Lung (tissue), 12 donors: ENCODE results near the gene EDN2. TPM values are rescaled to one million over a fixed set of nuclear protein-coding genes. Genes with fewer than 3 reads are reported as not detected.

Experiments
- ATAC-seq: fragments of 200-7000 bp; cut with Tn5 transposase; one replicate; pipeline ENCODE4 v1.9.1; 2020; ENCODE audit warnings: moderate number of reproducible peaks; ENCODE audit not compliant: insufficient read depth, low FRiP score
- DNase-seq, 3 donors: peaks; one replicate each; pipeline ENCODE4 v3.0.0-alpha.2; 2013 to 2017
- H3K27ac ChIP-seq, 2 donors: one replicate each; pipeline ENCODE4 v1.5.1; 2013; ENCODE audit warnings: mild to moderate bottlenecking in 2 of 2, moderate library complexity in 2 of 2, control low read depth in 1 of 2, inconsistent platforms in 1 of 2, low read depth in 1 of 2, low read length in 1 of 2
- H3K27me3 ChIP-seq, 3 donors: one replicate each; pipeline ENCODE4 v1.5.1; 2013; ENCODE audit warnings: low read length in 2 of 3; ENCODE audit not compliant: control insufficient read depth in 3 of 3, insufficient read depth in 3 of 3
- H3K36me3 ChIP-seq, 4 donors: one replicate each; pipeline ENCODE4 v1.5.1; 2013; ENCODE audit warnings: low read length in 4 of 4, mild to moderate bottlenecking in 1 of 4, moderate library complexity in 1 of 4; ENCODE audit not compliant: control insufficient read depth in 4 of 4, insufficient read depth in 4 of 4
- H3K4me1 ChIP-seq, 5 donors: one replicate each; pipeline ENCODE4 v1.5.1; 2013; ENCODE audit warnings: low read length in 5 of 5, mild to moderate bottlenecking in 2 of 5, moderate library complexity in 1 of 5; ENCODE audit not compliant: control insufficient read depth in 5 of 5, insufficient read depth in 5 of 5
- H3K4me3 ChIP-seq: one replicate; pipeline ENCODE4 v1.5.1; 2013; ENCODE audit warnings: mild to moderate bottlenecking, control low read depth, moderate library complexity
- H3K9ac ChIP-seq, 2 donors: one replicate each; pipeline ENCODE4 v1.5.1; 2013; ENCODE audit warnings: low read length in 2 of 2, control low read depth in 1 of 2; ENCODE audit not compliant: insufficient read depth in 1 of 2
- H3K9me3 ChIP-seq, 4 donors: one replicate each; pipeline ENCODE4 v1.5.1; 2013; ENCODE audit warnings: low read length in 3 of 4, mild to moderate bottlenecking in 1 of 4, moderate library complexity in 1 of 4; ENCODE audit not compliant: control insufficient read depth in 4 of 4, insufficient read depth in 3 of 4
- CTCF ChIP-seq: IDR thresholded peaks from 2 replicates; pipeline ENCODE4 v1.5.1; 2012; ENCODE audit warnings: mild to moderate bottlenecking; ENCODE audit errors: control extremely low read depth, extremely low read depth
- WGBS, 2 donors: extraction: QIAGEN DNeasy Blood & Tissue Kit; methylation state at CpG; one replicate each; pipeline ENCODE4 v1.1.7; 2013; 5-methylcytosine and 5-hydroxymethylcytosine counted together
- polyA plus RNA-seq, 2 donors: library from polyadenylated mRNA; stranded (reverse); fragments of 200-250 nt; gene quantifications; one replicate each; pipeline ENCODE4 v1.2.1, GENCODE V29; 2013
- total RNA-seq, 2 donors: library from RNA; depleted of rRNA in 1 of 2; stranded (reverse); fragments of >200 nt in 1 of 2; gene quantifications; one replicate each; pipeline ENCODE4 v1.2.1, GENCODE V29; 2014 to 2021
- donor health status: control.
- donor health status: control.
- donor health status: Bipolar disorder and iron deficiency.
- donor health status: healthy.
- donor health status: DM: yes; HTN: yes; CAD: no.

EDN2 gene
- total and polyA plus RNA-seq, 4 donors = 0.85 to 15.2 (median 2.4) TPM

DNA sequence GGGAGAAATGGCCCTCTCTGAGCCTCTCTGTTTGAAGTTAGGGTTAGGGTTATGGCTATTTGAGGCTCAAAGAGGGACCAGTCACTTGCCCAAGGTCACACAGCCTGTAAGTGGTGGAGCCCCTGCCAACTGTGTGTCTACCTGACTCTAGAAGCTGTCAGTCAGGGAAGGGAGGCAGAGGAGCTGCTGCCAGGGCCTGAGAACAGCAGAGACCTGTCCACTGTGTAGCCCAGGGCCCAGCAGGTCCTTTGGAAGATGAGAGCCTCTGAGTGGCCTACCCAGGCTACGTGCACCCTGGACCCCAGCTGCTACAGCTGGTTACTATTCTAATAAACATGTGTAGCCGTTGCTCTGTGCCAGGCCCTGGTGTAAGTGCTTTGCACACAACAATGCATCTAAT lies 15.1 kb upstream of the EDN2 start:
- no peaks in the 10 kb centered on the region for H3K36me3 ChIP-seq
- DNase-seq (no peak), ATAC-seq (no peak)
- no peak overlapping the region for H3K9ac ChIP-seq
- 70 to 80% methylated on average over 2 of the region's 2 CpGs for WGBS, 2 donors
- TF ChIP-seq CTCF = no peak
- H3K27me3 ChIP-seq = no peaks in the 10 kb centered on the region
- H3K9me3 ChIP-seq = no peaks in the 10 kb centered on the region
- no peak overlapping the region for H3K4me3 ChIP-seq
- H3K4me1 ChIP-seq = peaks cover 0 to 53% (median 13%) of the 10 kb centered on the region in 5 donors
- H3K27ac ChIP-seq = peak overlapping the region; percentile 55 to 82

- ATAC-seq = no peak
- no peak for TF ChIP-seq CTCF
- no peaks in the 10 kb centered on the region for H3K36me3 ChIP-seq
- no peak overlapping the region for H3K9ac ChIP-seq
- no peaks in the 10 kb centered on the region for H3K9me3 ChIP-seq
- no peaks in the 10 kb centered on the region for H3K27me3 ChIP-seq
- H3K4me3 ChIP-seq = no peak overlapping the region
- WGBS, 2 donors = 41 to 71% methylated on average over 12 of the region's 12 CpGs
- peak overlapping the region; percentile 73 to 82 for H3K27ac ChIP-seq
- DNase-seq = no peak
- peaks cover 0 to 50% (median 13%) of the 10 kb centered on the region in 5 donors for H3K4me1 ChIP-seq
Observed at GRCh38 chr1:41498804-41499203, 14.3 kb upstream of the EDN2 start.

GRCh38 chr1:41498391-41498790 lies 13.9 kb upstream of the EDN2 start:
- DNase-seq (no peak), ATAC-seq (no peak)
- H3K27me3 ChIP-seq = no peaks in the 10 kb centered on the region
- peak overlapping the region; percentile 73 to 82 for H3K27ac ChIP-seq
- no peaks in the 10 kb centered on the region for H3K36me3 ChIP-seq
- H3K9me3 ChIP-seq = no peaks in the 10 kb centered on the region
- no peak for TF ChIP-seq CTCF
- no peak overlapping the region for H3K9ac ChIP-seq
- peaks cover 0 to 49% (median 13%) of the 10 kb centered on the region in 5 donors for H3K4me1 ChIP-seq
- 90% methylated on average over 5 of the region's 5 CpGs for WGBS, 2 donors
- H3K4me3 ChIP-seq = no peak overlapping the region

DNA sequence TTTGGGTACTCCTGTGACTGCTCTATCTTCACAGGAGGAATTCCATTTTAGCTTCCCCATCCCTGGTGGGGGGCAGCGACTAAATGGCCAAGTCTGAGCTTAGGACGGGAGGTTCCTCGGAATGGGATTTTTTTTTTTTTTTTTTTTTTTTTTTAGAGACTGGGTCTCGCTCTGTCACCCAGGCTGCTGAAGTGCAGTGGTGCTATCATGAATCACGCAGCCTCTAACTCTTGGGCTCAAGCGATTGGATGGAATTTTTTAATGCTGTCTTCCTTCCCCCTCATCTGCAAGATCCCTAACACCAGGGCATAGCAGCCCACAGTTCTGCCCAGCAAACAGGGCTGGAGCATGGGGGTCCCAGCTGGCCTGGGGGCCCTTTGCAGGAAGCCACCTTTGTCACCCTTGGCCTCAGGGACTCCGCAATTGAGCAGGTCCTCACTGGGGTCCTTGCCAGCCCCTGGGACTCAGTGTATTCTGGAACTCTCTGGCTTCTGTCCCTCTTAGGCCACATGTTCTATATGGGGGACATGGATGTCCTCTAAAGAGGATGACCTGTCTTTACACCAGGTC lies 13.1 kb upstream of the EDN2 start:
- Histone ChIP-seq H3K27ac (peak overlapping the region; percentile 88 to 92), H3K36me3 (no peaks in the 10 kb centered on the region), H3K4me3 (no peak overlapping the region), H3K9ac (no peak overlapping the region), H3K27me3 (no peaks in the 10 kb centered on the region), H3K4me1 (peaks cover 0 to 48% (median 9%) of the 10 kb centered on the region in 5 donors), H3K9me3 (no peaks in the 10 kb centered on the region)
- WGBS, 2 donors = 98% methylated on average over 7 of the region's 7 CpGs
- ATAC-seq (no peak), DNase-seq (no peak)
- TF ChIP-seq CTCF = no peak
